Astrocyte of the spinal cord (primary cell): ENCODE measurements around the gene OR51L1.
"Not testable (repeated sequence)": the region's sequence is repeated elsewhere in the genome, so short reads cannot be mapped to it uniquely, and the experiment has no call there.

ENCODE experiments used
- DNase-seq: peaks from one replicate; pipeline ENCODE4 v3.0.0; 2011; ENCODE audit warnings: low read depth, low spot score
- H3K4me3 ChIP-seq: 2 replicates; pipeline ENCODE4 v1.5.1; 2011; ENCODE audit warnings: low read depth, mild to moderate bottlenecking, low read length, moderate library complexity
- in situ Hi-C: cut with HindIII; loops from 2 replicates; pipeline ENCODE4 v1.10.0; 2017; ENCODE audit warnings: low sequenced_read_pairs
- TF ChIP-seq, protein P1 (sequence below): IDR thresholded peaks from 2 replicates; pipeline ENCODE4 v1.5.1; 2012; ENCODE audit warnings: low read depth, mild to moderate bottlenecking, low read length, inconsistent platforms

The OR51L1 gene, protein sequence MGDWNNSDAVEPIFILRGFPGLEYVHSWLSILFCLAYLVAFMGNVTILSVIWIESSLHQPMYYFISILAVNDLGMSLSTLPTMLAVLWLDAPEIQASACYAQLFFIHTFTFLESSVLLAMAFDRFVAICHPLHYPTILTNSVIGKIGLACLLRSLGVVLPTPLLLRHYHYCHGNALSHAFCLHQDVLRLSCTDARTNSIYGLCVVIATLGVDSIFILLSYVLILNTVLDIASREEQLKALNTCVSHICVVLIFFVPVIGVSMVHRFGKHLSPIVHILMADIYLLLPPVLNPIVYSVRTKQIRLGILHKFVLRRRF

GRCh38 chr11:4994551-4994950 is at the start of gene OR51L1:
OR51L1 (plus strand) TSS chr11:4994851; CDS start chr11:4998983, 4,132 bp downstream.
- no peak within 1 kb of the TSS for H3K4me3 ChIP-seq
- in situ Hi-C loops, result no loop called here
- no peak for DNase-seq
- TF ChIP-seq, protein P1, sequence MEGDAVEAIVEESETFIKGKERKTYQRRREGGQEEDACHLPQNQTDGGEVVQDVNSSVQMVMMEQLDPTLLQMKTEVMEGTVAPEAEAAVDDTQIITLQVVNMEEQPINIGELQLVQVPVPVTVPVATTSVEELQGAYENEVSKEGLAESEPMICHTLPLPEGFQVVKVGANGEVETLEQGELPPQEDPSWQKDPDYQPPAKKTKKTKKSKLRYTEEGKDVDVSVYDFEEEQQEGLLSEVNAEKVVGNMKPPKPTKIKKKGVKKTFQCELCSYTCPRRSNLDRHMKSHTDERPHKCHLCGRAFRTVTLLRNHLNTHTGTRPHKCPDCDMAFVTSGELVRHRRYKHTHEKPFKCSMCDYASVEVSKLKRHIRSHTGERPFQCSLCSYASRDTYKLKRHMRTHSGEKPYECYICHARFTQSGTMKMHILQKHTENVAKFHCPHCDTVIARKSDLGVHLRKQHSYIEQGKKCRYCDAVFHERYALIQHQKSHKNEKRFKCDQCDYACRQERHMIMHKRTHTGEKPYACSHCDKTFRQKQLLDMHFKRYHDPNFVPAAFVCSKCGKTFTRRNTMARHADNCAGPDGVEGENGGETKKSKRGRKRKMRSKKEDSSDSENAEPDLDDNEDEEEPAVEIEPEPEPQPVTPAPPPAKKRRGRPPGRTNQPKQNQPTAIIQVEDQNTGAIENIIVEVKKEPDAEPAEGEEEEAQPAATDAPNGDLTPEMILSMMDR, result no peak

DNA sequence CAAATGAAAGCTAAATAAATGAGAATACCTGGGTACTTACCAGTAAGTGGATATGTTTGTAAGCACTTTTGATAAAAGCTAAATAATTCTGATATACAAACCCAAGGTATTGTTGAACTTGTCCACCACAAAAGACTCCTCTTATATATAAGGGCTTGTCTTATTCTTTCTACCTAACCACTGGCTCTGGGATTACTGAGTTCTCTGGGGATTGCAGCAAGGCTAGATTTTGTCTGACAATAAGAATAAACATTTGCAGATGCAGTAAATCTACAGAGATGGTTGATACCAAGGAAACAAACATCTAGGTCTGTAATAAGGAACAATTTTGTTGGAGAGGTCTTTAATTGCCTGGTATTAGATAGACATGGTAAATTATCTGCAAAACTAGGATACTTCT is 47.1 kb upstream of the OR51L1 start, which contains the start of gene OR51A4:
OR51A4 (minus strand) TSS at position 101 of the 400 bp plus-strand sequence. CDS start 505 bp downstream, outside the sequence.
- in situ Hi-C loops, result no loop called here
- H3K4me3 ChIP-seq, result no peak within 1 kb of the TSS
- TF ChIP-seq, protein P1, result no peak
- no peak for DNase-seq

DNA sequence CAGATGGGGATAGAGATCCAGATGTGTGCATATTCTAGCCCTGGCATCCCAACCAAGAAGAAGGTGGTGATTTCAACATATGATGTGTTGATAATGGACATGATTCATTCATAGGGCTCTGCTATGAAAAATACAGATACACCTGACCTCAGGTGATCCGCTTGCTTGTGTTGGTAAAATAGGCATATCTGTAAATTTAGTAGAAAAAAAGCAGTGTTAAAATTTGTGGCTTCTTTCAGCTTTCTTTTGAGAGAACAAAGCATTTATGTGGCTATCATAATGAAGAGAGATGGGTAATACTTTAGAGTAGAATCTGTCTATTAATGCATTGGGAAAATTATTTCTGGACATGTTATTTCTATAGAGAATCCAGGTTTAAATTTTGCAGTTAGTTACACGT is 39.0 kb upstream of the OR51L1 start, which contains the start of gene OR51A2:
OR51A2 (minus strand) TSS at position 101 of the 400 bp plus-strand sequence; CDS start at position 101, 0 bp downstream.
- DNase-seq, in situ Hi-C loops, H3K4me3 ChIP-seq: not testable (repeated sequence)

DNA sequence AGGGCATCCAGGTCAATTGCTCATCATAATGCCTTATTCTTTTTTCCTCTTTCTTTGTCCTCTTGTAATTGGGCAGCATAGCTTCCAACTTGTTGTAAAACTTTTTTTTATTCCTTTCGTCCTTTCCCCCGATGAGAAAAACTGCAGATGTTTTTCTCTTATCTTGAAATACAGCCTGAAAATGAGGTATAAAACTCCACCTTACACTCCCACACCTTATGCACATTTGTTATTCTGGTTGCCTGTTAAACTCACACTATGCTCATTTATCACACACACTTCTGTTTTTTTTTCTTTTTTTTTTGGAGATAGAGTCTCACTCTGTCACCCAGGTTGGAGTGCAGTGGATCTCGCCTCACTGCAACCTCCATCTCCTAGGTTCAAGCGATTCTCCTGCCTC is 37.3 kb upstream of the OR51L1 start:
- H3K4me3 ChIP-seq, result no peak overlapping the region
- in situ Hi-C loops, result no loop called here
- TF ChIP-seq, protein P1, result no peak
- DNase-seq, result no peak

DNA sequence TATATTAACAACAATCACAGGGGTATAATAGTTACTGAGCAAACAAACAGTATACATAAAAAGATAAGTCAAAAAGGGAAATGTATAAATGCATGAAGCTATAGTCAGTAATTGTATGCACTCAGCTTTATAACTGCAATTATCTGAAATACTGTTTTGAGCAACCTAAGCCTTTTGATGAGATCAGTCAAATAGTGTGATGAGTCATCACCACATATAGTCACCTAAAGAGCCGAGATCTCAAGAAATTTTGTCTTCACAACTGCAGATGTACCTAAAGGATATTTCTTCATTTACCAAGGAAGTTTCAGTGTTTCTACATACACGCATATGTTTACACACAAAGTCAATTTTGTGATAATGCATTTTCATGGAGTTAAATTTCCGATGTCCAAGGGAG is 33.8 kb upstream of the OR51L1 start:
- DNase-seq, result no peak
- no peak overlapping the region for H3K4me3 ChIP-seq
- TF ChIP-seq, protein P1, result no peak
- in situ Hi-C loops, result no loop called here

DNA sequence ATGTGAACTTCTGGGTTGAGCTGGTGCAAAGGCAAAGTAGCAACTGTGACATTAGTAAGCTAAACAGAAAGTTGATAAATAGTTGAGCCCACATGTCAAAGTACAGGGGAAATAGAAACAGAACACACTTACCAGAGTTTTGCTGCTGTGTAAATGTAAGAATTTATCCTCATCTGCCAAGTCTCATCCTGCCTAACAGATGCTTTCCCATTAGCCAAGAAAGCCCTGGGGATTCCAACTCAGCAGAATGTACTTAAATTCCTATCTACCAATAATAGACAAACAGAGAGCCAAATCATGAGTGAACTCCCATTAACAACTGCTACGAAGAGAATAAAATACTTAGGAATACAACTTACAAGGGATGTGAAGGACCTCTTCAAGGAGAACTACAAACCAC is 31.8 kb upstream of the OR51L1 start:
- H3K4me3 ChIP-seq, result no peak overlapping the region
- no peak for DNase-seq
- TF ChIP-seq, protein P1, result no peak
- in situ Hi-C loops, result no loop called here

- in situ Hi-C loops, result no loop called here
- DNase-seq, result no peak
- H3K4me3 ChIP-seq, result no peak overlapping the region
- TF ChIP-seq, protein P1, result no peak
Observed at GRCh38 chr11:4975436-4975835, 19.2 kb upstream of the OR51L1 start.
